Liver (tissue), 9 donors: Measurements from ENCODE around the gene STX16. TPM values are rescaled to one million over a fixed set of nuclear protein-coding genes. Genes with fewer than 3 reads are reported as not detected.

Source experiments
- DNase-seq: peaks from one replicate; pipeline ENCODE4 v3.0.0-alpha.2; 2017; ENCODE audit warnings: low spot score
- H3K27ac ChIP-seq, 2 donors: one replicate each; pipeline ENCODE4 v1.7.0; 2013; ENCODE audit warnings: inconsistent platforms in 2 of 2, low read length in 2 of 2, control low read depth in 1 of 2, low read depth in 1 of 2, mild to moderate bottlenecking in 1 of 2
- H3K27me3 ChIP-seq, 4 donors: one replicate each; pipeline versions ENCODE4 v1.6.1 to v1.7.0; 2013; ENCODE audit warnings: low read length in 3 of 4, inconsistent platforms in 1 of 4, mild to moderate bottlenecking in 1 of 4, moderate library complexity in 1 of 4; ENCODE audit not compliant: control insufficient read depth in 4 of 4, insufficient read depth in 4 of 4
- H3K36me3 ChIP-seq, 4 donors: one replicate each; pipeline versions ENCODE4 v1.6.1 to v1.7.0; 2013; ENCODE audit warnings: low read length in 3 of 4, mild to moderate bottlenecking in 3 of 4, low read depth in 1 of 4, moderate library complexity in 1 of 4; ENCODE audit not compliant: control insufficient read depth in 4 of 4, insufficient read depth in 3 of 4
- H3K4me1 ChIP-seq, 4 donors: one replicate each; pipeline versions ENCODE4 v1.6.1 to v1.7.0; 2013; ENCODE audit warnings: low read length in 3 of 4, mild to moderate bottlenecking in 3 of 4, moderate library complexity in 1 of 4; ENCODE audit not compliant: control insufficient read depth in 4 of 4, insufficient read depth in 4 of 4
- H3K4me3 ChIP-seq, 3 donors: one replicate each; pipeline versions ENCODE4 v1.6.1 to v1.7.0; 2013; ENCODE audit warnings: low read length in 3 of 3, control low read depth in 1 of 3, low read depth in 1 of 3, mild to moderate bottlenecking in 1 of 3
- H3K9ac ChIP-seq, 2 donors: one replicate each; pipeline ENCODE4 v1.7.0; 2013; ENCODE audit warnings: low read length in 2 of 2, mild to moderate bottlenecking in 2 of 2, moderate library complexity in 2 of 2, control low read depth in 1 of 2, low read depth in 1 of 2
- H3K9me3 ChIP-seq, 4 donors: one replicate each; pipeline versions ENCODE4 v1.6.1 to v1.7.0; 2013; ENCODE audit warnings: low read length in 3 of 4; ENCODE audit not compliant: control insufficient read depth in 4 of 4
- EGR1 ChIP-seq, 2 donors: IDR thresholded peaks; 2 replicates each; pipeline ENCODE4 v1.6.1; 2016 to 2018; ENCODE audit warnings: antibody characterized with exemption in 2 of 2, low read depth in 2 of 2
- FOXA2 ChIP-seq: IDR thresholded peaks from 2 replicates; pipeline ENCODE4 v1.6.1; 2016; ENCODE audit warnings: antibody characterized with exemption
- GABPA ChIP-seq, 2 donors: IDR thresholded peaks in 1 of 2; conservative IDR thresholded peaks in 1 of 2; 2 replicates each; pipeline ENCODE4 v1.6.1; 2016; ENCODE audit warnings: antibody characterized with exemption in 2 of 2, mild to moderate bottlenecking in 1 of 2, moderate library complexity in 1 of 2
- HNF4A ChIP-seq, 2 donors: conservative IDR thresholded peaks; 2 replicates each; pipeline ENCODE4 v1.6.1; 2016; ENCODE audit warnings: antibody characterized with exemption in 2 of 2, mild to moderate bottlenecking in 2 of 2
- RAD21 ChIP-seq, 2 donors: IDR thresholded peaks; 2 replicates each; pipeline ENCODE4 v1.6.1; 2016; ENCODE audit warnings: antibody characterized with exemption in 2 of 2, mild to moderate bottlenecking in 2 of 2
- TAF1 ChIP-seq: conservative IDR thresholded peaks from 2 replicates; pipeline ENCODE4 v1.6.1; 2016; ENCODE audit warnings: antibody characterized with exemption, mild to moderate bottlenecking
- WGBS: extraction: QIAGEN DNeasy Blood & Tissue Kit; methylation state at CpG from one replicate; pipeline ENCODE4 v1.1.7; 2013; 5-methylcytosine and 5-hydroxymethylcytosine counted together
- polyA plus RNA-seq, 2 donors: library from polyadenylated mRNA; stranded (reverse) in 1 of 2; unstranded in 1 of 2; fragments of 200-250 nt in 1 of 2; fragments of >200 nt in 1 of 2; fragmentation: Nextera tagmentation in 1 of 2; extraction: Ambion mirVana in 1 of 2; gene quantifications; one replicate each; pipeline versions ENCODE4 v1.2.1 to v1.2.3, GENCODE V29; 2013 to 2015
- total RNA-seq, 2 donors: library from RNA; depleted of rRNA; stranded (reverse); fragments of >200 nt; gene quantifications; one replicate each; pipeline ENCODE4 v1.2.3, GENCODE V29; 2014
- TF ChIP-seq, protein P1 (sequence below): IDR thresholded peaks from 2 replicates; pipeline ENCODE4 v1.6.1; 2016; ENCODE audit warnings: antibody characterized with exemption
- TF ChIP-seq, protein P2 (sequence below): fragments of 150-350 bp; IDR thresholded peaks from 2 replicates; pipeline ENCODE4 v1.5.1; 2017; ENCODE audit warnings: improper control_type of control experiment, low read depth, low read length; ENCODE audit not compliant: missing input control
- TF ChIP-seq, protein P3 (sequence below): IDR thresholded peaks from 2 replicates; pipeline ENCODE4 v1.6.1; 2016; ENCODE audit warnings: antibody characterized with exemption
- TF ChIP-seq, protein P4 (sequence below): IDR thresholded peaks from 2 replicates; pipeline ENCODE4 v1.6.1; 2016; ENCODE audit warnings: antibody characterized with exemption, mild to moderate bottlenecking
- TF ChIP-seq, protein P5 (sequence below): IDR thresholded peaks from 2 replicates; pipeline ENCODE4 v1.6.1; 2016; ENCODE audit warnings: antibody characterized with exemption
- donor health status: healthy.
- donor health status: healthy.
- donor health status: healthy.
- donor health status: healthy.
- donor health status: healthy.

The STX16 gene
- total and polyA plus RNA-seq, 4 donors = 8.5 to 32.5 (median 16.6) TPM

DNA sequence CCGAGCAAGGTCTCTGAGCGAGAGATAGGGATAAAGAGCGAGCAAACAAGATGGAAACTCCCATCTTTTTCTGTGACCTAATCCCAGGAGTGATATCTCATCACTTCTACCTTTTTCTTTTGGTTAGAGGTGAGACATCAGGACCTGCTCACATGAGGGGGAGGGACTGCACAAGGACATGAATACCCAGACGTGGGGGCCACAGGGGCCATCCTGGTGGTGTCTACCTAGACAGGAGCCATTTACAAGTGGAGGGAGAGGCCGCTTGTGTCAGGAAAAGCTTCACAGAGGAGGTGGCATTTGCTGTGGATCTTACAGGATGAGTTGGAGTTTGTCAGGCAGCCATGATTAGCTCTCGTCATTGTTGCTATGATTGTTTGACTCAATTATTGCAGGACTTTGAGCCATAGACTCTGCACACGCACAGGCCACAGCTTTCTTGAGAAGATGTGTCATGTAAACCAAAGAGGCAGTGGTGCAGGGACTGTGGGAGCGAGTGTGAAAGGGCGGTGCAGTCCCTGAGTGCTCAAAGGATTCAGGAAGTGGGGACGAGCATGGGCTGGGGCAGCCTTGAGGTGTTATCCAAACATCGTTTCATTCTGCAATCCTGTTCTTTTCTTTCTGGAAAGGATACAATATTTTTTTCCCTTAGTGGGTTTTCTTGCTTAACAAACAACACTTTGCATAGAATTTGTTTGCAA is 49.2 kb downstream of the STX16 start:
- no peaks in the 10 kb centered on the region for H3K9me3 ChIP-seq
- H3K27me3 ChIP-seq = no peaks in the 10 kb centered on the region
- 93% methylated on average over 11 of the region's 11 CpGs for WGBS
- no peak for DNase-seq
- TF ChIP-seq EGR1 (IDR thresholded peaks at IDR 0.05; ENCODE audit: low read depth in 2 of 2) = no peak
- H3K4me1 ChIP-seq = no peaks in the 10 kb centered on the region
- peaks cover 4 to 82% (median 27%) of the 10 kb centered on the region in 4 donors for H3K36me3 ChIP-seq
- no peak overlapping the region for H3K4me3 ChIP-seq
- no peak overlapping the region for H3K27ac ChIP-seq
- no peak overlapping the region for H3K9ac ChIP-seq

DNA sequence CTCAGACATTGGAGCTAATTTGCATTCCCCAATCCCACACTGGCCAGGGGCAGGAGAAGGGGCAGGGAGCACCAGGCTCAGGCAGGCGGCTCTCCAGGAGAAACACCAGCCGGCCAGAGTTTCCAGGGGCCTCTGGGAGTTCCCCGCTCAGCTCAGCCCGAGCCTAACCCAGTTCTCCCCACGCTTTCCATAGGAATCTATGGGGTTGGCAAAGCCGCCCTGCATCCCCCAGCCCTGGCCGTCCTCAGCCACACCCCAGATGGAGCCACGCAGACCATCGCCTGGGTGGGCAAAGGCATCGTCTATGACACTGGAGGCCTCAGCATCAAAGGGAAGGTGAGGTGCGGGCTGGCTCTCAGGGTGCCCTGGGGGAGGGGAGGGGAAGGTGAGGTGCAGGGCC is 49.7 kb downstream of the STX16 start:
- no peaks in the 10 kb centered on the region for H3K9me3 ChIP-seq
- no peak for DNase-seq
- no peaks in the 10 kb centered on the region for H3K4me1 ChIP-seq
- no peak overlapping the region for H3K9ac ChIP-seq
- no peak overlapping the region for H3K27ac ChIP-seq
- peaks cover 4 to 80% (median 26%) of the 10 kb centered on the region in 4 donors for H3K36me3 ChIP-seq
- TF ChIP-seq, protein P1, sequence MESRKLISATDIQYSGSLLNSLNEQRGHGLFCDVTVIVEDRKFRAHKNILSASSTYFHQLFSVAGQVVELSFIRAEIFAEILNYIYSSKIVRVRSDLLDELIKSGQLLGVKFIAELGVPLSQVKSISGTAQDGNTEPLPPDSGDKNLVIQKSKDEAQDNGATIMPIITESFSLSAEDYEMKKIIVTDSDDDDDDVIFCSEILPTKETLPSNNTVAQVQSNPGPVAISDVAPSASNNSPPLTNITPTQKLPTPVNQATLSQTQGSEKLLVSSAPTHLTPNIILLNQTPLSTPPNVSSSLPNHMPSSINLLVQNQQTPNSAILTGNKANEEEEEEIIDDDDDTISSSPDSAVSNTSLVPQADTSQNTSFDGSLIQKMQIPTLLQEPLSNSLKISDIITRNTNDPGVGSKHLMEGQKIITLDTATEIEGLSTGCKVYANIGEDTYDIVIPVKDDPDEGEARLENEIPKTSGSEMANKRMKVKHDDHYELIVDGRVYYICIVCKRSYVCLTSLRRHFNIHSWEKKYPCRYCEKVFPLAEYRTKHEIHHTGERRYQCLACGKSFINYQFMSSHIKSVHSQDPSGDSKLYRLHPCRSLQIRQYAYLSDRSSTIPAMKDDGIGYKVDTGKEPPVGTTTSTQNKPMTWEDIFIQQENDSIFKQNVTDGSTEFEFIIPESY = no peak
- TF ChIP-seq, protein P2, sequence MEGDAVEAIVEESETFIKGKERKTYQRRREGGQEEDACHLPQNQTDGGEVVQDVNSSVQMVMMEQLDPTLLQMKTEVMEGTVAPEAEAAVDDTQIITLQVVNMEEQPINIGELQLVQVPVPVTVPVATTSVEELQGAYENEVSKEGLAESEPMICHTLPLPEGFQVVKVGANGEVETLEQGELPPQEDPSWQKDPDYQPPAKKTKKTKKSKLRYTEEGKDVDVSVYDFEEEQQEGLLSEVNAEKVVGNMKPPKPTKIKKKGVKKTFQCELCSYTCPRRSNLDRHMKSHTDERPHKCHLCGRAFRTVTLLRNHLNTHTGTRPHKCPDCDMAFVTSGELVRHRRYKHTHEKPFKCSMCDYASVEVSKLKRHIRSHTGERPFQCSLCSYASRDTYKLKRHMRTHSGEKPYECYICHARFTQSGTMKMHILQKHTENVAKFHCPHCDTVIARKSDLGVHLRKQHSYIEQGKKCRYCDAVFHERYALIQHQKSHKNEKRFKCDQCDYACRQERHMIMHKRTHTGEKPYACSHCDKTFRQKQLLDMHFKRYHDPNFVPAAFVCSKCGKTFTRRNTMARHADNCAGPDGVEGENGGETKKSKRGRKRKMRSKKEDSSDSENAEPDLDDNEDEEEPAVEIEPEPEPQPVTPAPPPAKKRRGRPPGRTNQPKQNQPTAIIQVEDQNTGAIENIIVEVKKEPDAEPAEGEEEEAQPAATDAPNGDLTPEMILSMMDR = no peak
- no peak for TF ChIP-seq RAD21 (IDR thresholded peaks at IDR 0.05)
- TF ChIP-seq HNF4A (conservative IDR thresholded peaks at IDR 0.05) = no peak
- TF ChIP-seq, protein P3, sequence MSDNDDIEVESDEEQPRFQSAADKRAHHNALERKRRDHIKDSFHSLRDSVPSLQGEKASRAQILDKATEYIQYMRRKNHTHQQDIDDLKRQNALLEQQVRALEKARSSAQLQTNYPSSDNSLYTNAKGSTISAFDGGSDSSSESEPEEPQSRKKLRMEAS = no peak
- TF ChIP-seq, protein P4, sequence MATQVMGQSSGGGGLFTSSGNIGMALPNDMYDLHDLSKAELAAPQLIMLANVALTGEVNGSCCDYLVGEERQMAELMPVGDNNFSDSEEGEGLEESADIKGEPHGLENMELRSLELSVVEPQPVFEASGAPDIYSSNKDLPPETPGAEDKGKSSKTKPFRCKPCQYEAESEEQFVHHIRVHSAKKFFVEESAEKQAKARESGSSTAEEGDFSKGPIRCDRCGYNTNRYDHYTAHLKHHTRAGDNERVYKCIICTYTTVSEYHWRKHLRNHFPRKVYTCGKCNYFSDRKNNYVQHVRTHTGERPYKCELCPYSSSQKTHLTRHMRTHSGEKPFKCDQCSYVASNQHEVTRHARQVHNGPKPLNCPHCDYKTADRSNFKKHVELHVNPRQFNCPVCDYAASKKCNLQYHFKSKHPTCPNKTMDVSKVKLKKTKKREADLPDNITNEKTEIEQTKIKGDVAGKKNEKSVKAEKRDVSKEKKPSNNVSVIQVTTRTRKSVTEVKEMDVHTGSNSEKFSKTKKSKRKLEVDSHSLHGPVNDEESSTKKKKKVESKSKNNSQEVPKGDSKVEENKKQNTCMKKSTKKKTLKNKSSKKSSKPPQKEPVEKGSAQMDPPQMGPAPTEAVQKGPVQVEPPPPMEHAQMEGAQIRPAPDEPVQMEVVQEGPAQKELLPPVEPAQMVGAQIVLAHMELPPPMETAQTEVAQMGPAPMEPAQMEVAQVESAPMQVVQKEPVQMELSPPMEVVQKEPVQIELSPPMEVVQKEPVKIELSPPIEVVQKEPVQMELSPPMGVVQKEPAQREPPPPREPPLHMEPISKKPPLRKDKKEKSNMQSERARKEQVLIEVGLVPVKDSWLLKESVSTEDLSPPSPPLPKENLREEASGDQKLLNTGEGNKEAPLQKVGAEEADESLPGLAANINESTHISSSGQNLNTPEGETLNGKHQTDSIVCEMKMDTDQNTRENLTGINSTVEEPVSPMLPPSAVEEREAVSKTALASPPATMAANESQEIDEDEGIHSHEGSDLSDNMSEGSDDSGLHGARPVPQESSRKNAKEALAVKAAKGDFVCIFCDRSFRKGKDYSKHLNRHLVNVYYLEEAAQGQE = no peak
- TF ChIP-seq, protein P5, sequence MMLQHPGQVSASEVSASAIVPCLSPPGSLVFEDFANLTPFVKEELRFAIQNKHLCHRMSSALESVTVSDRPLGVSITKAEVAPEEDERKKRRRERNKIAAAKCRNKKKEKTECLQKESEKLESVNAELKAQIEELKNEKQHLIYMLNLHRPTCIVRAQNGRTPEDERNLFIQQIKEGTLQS = no peak
- TF ChIP-seq GABPA (IDR thresholded peaks at IDR 0.05 in 1 of 2, conservative IDR thresholded peaks at IDR 0.05 in 1 of 2) = no peak
- TF ChIP-seq FOXA2 = no peak
- TF ChIP-seq TAF1 = no peak
- no peaks in the 10 kb centered on the region for H3K27me3 ChIP-seq
- WGBS = 96% methylated on average over 11 of the region's 11 CpGs
- no peak overlapping the region for H3K4me3 ChIP-seq
